T47D (cell line): ENCODE results near the gene PIK3CA.

Experiments
- DNase-seq, 2 experiments: peaks; one replicate each; pipeline versions ENCODE4 v3.0.0 to v3.0.0-alpha.2; 2011 to 2012; ENCODE audit warnings: low read depth in 1 of 2, low spot score in 1 of 2
- JUND ChIP-seq: IDR thresholded peaks from 2 replicates; pipeline ENCODE4 v1.6.1; 2012; ENCODE audit warnings: low read depth
- in situ Hi-C: cut with HindIII; loops from 2 replicates; pipeline ENCODE4 v1.10.0; 2016; ENCODE audit warnings: low sequenced_read_pairs, low pct_unique_long_range_greater_than_20kb

PIK3CA gene

DNA sequence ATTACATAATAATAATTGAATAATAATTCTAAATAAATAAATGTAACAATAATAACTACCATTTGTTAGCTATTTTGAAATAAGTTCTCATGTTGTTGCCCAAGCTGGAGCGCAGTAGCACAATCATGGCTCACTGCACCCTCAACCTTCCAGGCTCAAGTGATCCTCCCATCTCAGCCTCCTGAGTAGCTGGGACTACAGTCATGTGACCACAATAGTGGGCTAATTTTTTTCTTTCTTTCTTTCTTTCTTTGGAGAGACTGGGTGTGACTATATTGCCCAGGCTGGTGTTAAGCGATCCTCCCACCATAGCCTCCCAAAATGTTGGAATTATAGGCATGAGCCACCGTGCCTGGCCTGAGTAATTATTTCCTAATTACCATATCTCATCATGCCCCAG lies 133.7 kb downstream of the PIK3CA start:
- DNase-seq = no peak
- no peak for TF ChIP-seq JUND
- in situ Hi-C loops = no loop called here

DNA sequence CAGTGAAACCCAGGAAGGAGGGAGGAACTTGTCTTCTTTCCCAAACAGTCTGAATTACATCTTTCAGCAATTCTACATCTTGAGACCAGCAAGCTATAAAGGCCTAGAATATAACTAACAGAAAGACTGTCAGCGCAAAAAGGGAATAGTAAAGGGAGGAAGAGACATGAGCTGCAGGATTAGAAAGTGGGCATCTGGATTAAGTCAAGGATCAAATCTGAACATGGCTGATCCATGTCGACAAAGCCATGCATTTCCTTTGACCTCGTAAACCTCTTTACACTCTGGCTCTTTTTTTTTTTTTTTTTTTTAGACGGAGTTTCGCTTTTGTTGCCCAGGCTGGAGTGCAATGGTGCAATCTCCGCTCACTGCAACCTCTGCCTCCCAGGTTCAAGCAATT lies 138.2 kb downstream of the PIK3CA start:
- TF ChIP-seq JUND = no peak
- no peak for DNase-seq
- in situ Hi-C loops = no loop called here

DNA sequence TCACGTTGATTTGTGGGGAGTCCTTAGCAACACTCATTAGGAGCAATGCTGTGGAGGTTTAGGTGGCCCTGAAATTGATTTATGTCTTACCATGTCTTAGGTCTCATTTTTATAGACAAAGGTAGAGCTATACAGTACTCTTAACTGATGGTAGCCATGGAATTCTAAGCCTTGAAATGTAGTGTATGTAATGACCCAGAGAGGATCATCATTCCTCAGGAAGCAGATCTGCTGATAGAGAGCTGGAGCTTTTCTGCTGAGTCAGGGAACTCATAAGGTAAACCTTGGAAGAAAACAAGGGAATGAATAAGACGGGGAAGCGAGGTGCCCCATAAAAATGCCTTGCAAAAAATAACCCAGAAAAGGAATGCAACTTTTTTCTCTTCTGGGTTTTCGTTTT lies 140.7 kb downstream of the PIK3CA start:
- TF ChIP-seq JUND = 0 out of 2 replicates have a peak, but pooled peaks have one; percentile 10
- in situ Hi-C loops = no loop called here

DNA sequence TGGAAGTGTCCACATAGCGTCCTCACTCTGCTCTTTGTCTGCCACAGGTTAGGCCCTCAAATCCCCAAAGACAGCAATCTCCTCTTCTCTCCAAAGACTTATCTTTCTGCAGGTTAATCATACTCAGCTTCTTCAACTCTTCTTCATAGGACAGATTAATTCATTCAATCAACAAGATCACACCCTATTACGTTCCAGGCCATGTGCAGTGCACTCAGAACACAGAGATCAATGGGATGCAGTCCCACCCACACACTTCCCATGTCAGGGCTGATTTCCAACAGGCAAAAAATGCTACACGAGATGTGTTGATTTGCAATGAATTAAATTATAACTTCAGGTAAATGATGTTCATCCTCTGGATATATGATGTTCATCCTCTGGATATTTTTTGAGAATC lies 141.1 kb downstream of the PIK3CA start:
- in situ Hi-C loops = no loop called here
- no peak for DNase-seq
- TF ChIP-seq JUND = no peak

More for the DNA sequence above, 140.7 kb downstream of the PIK3CA start:
- DNase-seq = peak; percentile 90 to 91
